ENCODE data around the gene ALOX15B.

ALOX15B gene

DNA sequence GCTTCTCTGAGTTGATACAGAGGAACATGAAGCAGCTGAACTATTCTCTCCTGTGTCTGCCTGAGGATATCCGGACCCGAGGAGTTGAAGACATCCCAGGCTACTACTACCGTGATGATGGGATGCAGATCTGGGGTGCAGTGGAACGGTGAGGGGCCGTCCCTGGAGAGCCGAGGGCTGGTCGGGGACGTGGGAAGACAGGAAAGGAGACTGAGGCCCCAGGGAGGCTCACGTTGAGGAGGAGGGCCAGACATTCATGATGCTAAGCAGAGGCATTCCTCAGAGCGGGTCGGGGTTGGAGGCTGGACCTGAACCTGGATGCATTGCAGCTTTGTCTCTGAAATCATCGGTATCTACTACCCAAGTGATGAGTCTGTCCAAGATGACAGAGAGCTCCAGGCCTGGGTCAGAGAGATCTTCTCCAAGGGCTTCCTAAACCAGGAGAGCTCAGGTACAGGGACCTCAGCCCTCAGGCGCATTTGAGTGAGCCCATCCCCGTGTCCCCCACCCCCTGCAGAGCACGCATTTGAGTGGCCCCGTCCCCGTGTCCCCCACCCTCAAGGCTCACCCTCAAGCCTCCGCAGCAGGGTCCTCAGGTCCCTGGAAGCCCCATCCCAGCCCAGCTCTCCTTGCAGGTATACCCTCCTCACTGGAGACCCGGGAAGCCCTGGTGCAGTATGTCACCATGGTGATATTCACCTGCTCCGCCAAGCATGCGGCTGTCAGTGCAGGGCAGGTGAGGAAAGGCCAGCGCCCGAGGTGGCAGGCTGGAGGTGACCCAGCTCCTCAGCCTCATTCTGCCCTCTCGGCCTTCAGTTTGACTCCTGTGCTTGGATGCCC, 8.3 kb downstream of the ALOX15B start:
- no peak overlapping the region for H3K9ac ChIP-seq (ENCODE audit: low read length)
- no peak overlapping the region for H3K4me3 ChIP-seq (ENCODE audit: low read length)
- H3K79me2 ChIP-seq (ENCODE audit: low read length) = no peaks in the 10 kb centered on the region
- H3K27ac ChIP-seq (ENCODE audit: low read length) = no peak overlapping the region
- no peaks in the 10 kb centered on the region for H3K9me3 ChIP-seq (ENCODE audit: insufficient read depth, low read length)
- no peaks in the 10 kb centered on the region for H3K27me3 ChIP-seq (ENCODE audit: low read depth, low read length)
- H3K36me3 ChIP-seq (replicated peaks; ENCODE audit: low read depth, low read length) = no peaks in the 10 kb centered on the region
- no peak overlapping the region for H2AFZ ChIP-seq (ENCODE audit: low read depth, low read length)
- no peaks in the 10 kb centered on the region for H3K4me1 ChIP-seq (ENCODE audit: low read length)
- H4K20me1 ChIP-seq (ENCODE audit: insufficient read depth, low read length) = no peaks in the 10 kb centered on the region
- TF ChIP-seq EZH2phosphoT487 (IDR thresholded peaks at IDR 0.05; ENCODE audit: low read depth) = no peak
- TF ChIP-seq, protein P1, sequence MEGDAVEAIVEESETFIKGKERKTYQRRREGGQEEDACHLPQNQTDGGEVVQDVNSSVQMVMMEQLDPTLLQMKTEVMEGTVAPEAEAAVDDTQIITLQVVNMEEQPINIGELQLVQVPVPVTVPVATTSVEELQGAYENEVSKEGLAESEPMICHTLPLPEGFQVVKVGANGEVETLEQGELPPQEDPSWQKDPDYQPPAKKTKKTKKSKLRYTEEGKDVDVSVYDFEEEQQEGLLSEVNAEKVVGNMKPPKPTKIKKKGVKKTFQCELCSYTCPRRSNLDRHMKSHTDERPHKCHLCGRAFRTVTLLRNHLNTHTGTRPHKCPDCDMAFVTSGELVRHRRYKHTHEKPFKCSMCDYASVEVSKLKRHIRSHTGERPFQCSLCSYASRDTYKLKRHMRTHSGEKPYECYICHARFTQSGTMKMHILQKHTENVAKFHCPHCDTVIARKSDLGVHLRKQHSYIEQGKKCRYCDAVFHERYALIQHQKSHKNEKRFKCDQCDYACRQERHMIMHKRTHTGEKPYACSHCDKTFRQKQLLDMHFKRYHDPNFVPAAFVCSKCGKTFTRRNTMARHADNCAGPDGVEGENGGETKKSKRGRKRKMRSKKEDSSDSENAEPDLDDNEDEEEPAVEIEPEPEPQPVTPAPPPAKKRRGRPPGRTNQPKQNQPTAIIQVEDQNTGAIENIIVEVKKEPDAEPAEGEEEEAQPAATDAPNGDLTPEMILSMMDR (IDR thresholded peaks at IDR 0.05; ENCODE audit: low read depth, low read length) = no peak
- H3K4me2 ChIP-seq (ENCODE audit: low read length) = no peak overlapping the region

DNA sequence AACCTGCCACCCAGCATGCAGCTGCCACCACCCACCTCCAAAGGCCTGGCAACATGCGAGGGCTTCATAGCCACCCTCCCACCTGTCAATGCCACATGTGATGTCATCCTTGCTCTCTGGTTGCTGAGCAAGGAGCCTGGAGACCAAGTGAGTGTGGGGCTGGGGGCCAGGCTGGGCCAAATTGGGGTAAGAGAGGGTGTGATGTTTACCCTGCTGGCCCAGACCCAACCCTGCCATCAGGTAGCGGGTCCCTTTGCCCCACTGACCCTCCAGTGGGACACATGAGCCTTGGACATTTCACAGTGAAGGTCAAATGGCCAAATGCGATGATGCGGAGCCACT, 8.9 kb downstream of the ALOX15B start:
- Histone ChIP-seq H3K4me2 (ENCODE audit: low read length) (no peak overlapping the region), H3K36me3 (replicated peaks; ENCODE audit: low read depth, low read length) (no peaks in the 10 kb centered on the region), H3K9me3 (ENCODE audit: insufficient read depth, low read length) (no peaks in the 10 kb centered on the region), H3K4me3 (ENCODE audit: low read length) (no peak overlapping the region), H2AFZ (ENCODE audit: low read depth, low read length) (no peak overlapping the region), H3K27ac (ENCODE audit: low read length) (no peak overlapping the region), H3K9ac (ENCODE audit: low read length) (no peak overlapping the region), H4K20me1 (ENCODE audit: insufficient read depth, low read length) (no peaks in the 10 kb centered on the region), H3K27me3 (ENCODE audit: low read depth, low read length) (no peaks in the 10 kb centered on the region), H3K4me1 (ENCODE audit: low read length) (no peaks in the 10 kb centered on the region), H3K79me2 (ENCODE audit: low read length) (no peaks in the 10 kb centered on the region)
- no peak for TF ChIP-seq EZH2phosphoT487 (IDR thresholded peaks at IDR 0.05; ENCODE audit: low read depth)
- TF ChIP-seq, protein P1 (IDR thresholded peaks at IDR 0.05; ENCODE audit: low read depth, low read length) = no peak

DNA sequence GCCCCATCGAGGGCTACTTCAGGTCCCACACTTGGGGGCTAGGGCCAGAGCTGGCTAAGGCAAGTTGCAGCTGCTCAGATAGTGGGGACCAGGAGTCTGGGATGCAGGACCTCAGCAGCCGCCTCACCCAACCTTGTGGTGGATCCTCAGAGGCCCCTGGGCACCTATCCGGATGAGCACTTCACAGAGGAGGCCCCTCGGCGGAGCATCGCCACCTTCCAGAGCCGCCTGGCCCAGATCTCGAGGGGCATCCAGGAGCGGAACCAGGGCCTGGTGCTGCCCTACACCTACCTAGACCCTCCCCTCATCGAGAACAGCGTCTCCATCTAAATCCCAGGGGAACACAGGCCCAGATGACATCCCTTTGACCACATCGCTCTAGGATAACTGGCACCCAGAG, 9.4 kb downstream of the ALOX15B start:
- Histone ChIP-seq H3K79me2 (ENCODE audit: low read length) (no peaks in the 10 kb centered on the region), H3K9ac (ENCODE audit: low read length) (no peak overlapping the region)

DNA sequence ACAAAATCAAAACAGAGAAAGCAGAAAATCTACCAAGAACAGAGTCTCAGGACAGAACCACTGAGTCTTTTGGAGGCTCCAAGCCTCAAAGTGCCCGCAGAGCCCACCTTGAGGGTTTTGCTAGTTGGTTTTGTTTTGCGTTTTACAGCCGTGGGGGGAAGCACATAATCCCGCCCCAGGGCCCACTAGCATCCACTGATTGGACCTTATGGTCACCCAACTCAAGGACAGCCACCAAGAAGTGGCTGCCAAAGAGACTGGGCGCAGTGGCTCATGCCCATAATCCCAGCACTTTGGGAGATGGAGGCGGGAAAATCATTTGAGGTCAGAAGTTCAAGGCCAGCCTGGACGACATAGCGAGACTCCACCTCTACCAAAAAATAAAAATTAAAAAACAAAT, 9.9 kb downstream of the ALOX15B start:
- Histone ChIP-seq H3K9ac (ENCODE audit: low read length) (no peak overlapping the region), H4K20me1 (ENCODE audit: insufficient read depth, low read length) (no peaks in the 10 kb centered on the region), H3K9me3 (ENCODE audit: insufficient read depth, low read length) (no peaks in the 10 kb centered on the region), H3K79me2 (ENCODE audit: low read length) (no peaks in the 10 kb centered on the region), H3K4me3 (ENCODE audit: low read length) (no peak overlapping the region), H3K4me2 (ENCODE audit: low read length) (no peak overlapping the region), H2AFZ (ENCODE audit: low read depth, low read length) (no peak overlapping the region), H3K36me3 (replicated peaks; ENCODE audit: low read depth, low read length) (no peaks in the 10 kb centered on the region), H3K4me1 (ENCODE audit: low read length) (no peaks in the 10 kb centered on the region), H3K27me3 (ENCODE audit: low read depth, low read length) (no peaks in the 10 kb centered on the region), H3K27ac (ENCODE audit: low read length) (no peak overlapping the region)
- TF ChIP-seq, protein P1 (IDR thresholded peaks at IDR 0.05; ENCODE audit: low read depth, low read length) = no peak
- TF ChIP-seq EZH2phosphoT487 (IDR thresholded peaks at IDR 0.05; ENCODE audit: low read depth) = no peak

More for the DNA sequence above, 9.4 kb downstream of the ALOX15B start:
- no peak overlapping the region for H3K4me2 ChIP-seq (ENCODE audit: low read length)
- no peaks in the 10 kb centered on the region for H3K27me3 ChIP-seq (ENCODE audit: low read depth, low read length)
- H3K4me1 ChIP-seq (ENCODE audit: low read length) = no peaks in the 10 kb centered on the region
- H3K27ac ChIP-seq (ENCODE audit: low read length) = no peak overlapping the region
- H3K36me3 ChIP-seq (replicated peaks; ENCODE audit: low read depth, low read length) = no peaks in the 10 kb centered on the region
- no peak overlapping the region for H3K4me3 ChIP-seq (ENCODE audit: low read length)
- H4K20me1 ChIP-seq (ENCODE audit: insufficient read depth, low read length) = no peaks in the 10 kb centered on the region
- H3K9me3 ChIP-seq (ENCODE audit: insufficient read depth, low read length) = no peaks in the 10 kb centered on the region
- H2AFZ ChIP-seq (ENCODE audit: low read depth, low read length) = no peak overlapping the region
- TF ChIP-seq EZH2phosphoT487 (IDR thresholded peaks at IDR 0.05; ENCODE audit: low read depth) = no peak
- TF ChIP-seq, protein P1 (IDR thresholded peaks at IDR 0.05; ENCODE audit: low read depth, low read length) = no peak
